Right lobe of liver (tissue), 4 donors: ENCODE results near the gene C3orf22.

Experiments
- POLR2A ChIP-seq: fragments of 450-650 bp; IDR thresholded peaks from one replicate; pipeline ENCODE4 v1.6.1; 2017; ENCODE audit warnings: antibody characterized with exemption, mild to moderate bottlenecking
- TF ChIP-seq, protein P1 (sequence below), 4 donors: fragments of 200-600 bp in 3 of 4; fragments of 450-650 bp in 1 of 4; IDR thresholded peaks; one replicate each; pipeline versions ENCODE4 v1.5.1 to v1.8.0; 2016 to 2022; ENCODE audit warnings: antibody characterized with exemption in 4 of 4, mild to moderate bottlenecking in 2 of 4
- donor health status: DM: no; HTN: no; CAD: no.
- donor health status: DM: no; HTN: no; CAD: no.
- donor health status: DM: no; HTN: yes; CAD: no.

GRCh38 chr3:126502656-126503055, 56.1 kb downstream of the C3orf22 start:
- TF ChIP-seq, protein P1, sequence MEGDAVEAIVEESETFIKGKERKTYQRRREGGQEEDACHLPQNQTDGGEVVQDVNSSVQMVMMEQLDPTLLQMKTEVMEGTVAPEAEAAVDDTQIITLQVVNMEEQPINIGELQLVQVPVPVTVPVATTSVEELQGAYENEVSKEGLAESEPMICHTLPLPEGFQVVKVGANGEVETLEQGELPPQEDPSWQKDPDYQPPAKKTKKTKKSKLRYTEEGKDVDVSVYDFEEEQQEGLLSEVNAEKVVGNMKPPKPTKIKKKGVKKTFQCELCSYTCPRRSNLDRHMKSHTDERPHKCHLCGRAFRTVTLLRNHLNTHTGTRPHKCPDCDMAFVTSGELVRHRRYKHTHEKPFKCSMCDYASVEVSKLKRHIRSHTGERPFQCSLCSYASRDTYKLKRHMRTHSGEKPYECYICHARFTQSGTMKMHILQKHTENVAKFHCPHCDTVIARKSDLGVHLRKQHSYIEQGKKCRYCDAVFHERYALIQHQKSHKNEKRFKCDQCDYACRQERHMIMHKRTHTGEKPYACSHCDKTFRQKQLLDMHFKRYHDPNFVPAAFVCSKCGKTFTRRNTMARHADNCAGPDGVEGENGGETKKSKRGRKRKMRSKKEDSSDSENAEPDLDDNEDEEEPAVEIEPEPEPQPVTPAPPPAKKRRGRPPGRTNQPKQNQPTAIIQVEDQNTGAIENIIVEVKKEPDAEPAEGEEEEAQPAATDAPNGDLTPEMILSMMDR (IDR thresholded peaks at IDR 0.05) = no peak
- no peak for TF ChIP-seq POLR2A
